Measurements from ENCODE around the gene TRABD2B.

Gene TRABD2B

GRCh38 chr1:47788761-47789160 is 208.4 kb downstream of the TRABD2B start:
- DNase-seq, result no peak

- no peak for DNase-seq
These were observed 209.6 kb downstream of the TRABD2B start for GRCh38 chr1:47787560-47787959.

- DNase-seq, result no peak
These were observed 210.9 kb downstream of the TRABD2B start for GRCh38 chr1:47786316-47786715.

- no peak for DNase-seq
These were observed 211.5 kb downstream of the TRABD2B start for GRCh38 chr1:47785561-47786271.

GRCh38 chr1:47785118-47785517 is 212.1 kb downstream of the TRABD2B start:
- no peak for DNase-seq

- no peak for DNase-seq
These were observed 212.7 kb downstream of the TRABD2B start for GRCh38 chr1:47784497-47784822.

- no peak for DNase-seq
These were observed 213.3 kb downstream of the TRABD2B start for GRCh38 chr1:47783638-47784496.

GRCh38 chr1:47782414-47783166 is 214.6 kb downstream of the TRABD2B start:
- no peak for DNase-seq

GRCh38 chr1:47781171-47781959 is 215.8 kb downstream of the TRABD2B start:
- no peak for DNase-seq

- no peak for DNase-seq
These were observed 216.7 kb downstream of the TRABD2B start for GRCh38 chr1:47780469-47780995.

- DNase-seq, result no peak
These were observed 217.6 kb downstream of the TRABD2B start for GRCh38 chr1:47779613-47780012.

GRCh38 chr1:47778280-47778679 is 218.9 kb downstream of the TRABD2B start:
- DNase-seq, result no peak

- DNase-seq, result no peak
These were observed 219.9 kb downstream of the TRABD2B start for GRCh38 chr1:47777322-47777721.

- no peak for DNase-seq
These were observed 220.5 kb downstream of the TRABD2B start for GRCh38 chr1:47776667-47777131.

- DNase-seq, result no peak
These were observed 222.0 kb downstream of the TRABD2B start for GRCh38 chr1:47774986-47775834.

GRCh38 chr1:47772960-47773682 is 224.1 kb downstream of the TRABD2B start:
- no peak for DNase-seq

- DNase-seq, result no peak
These were observed 224.9 kb downstream of the TRABD2B start for GRCh38 chr1:47772281-47772680.

GRCh38 chr1:47771751-47772150 is 225.4 kb downstream of the TRABD2B start:
- DNase-seq, result no peak

- no peak for DNase-seq
These were observed 227.2 kb downstream of the TRABD2B start for GRCh38 chr1:47769983-47770382.

- no peak for DNase-seq
These were observed 227.9 kb downstream of the TRABD2B start for GRCh38 chr1:47769295-47769694.

GRCh38 chr1:47767741-47768100 is 229.5 kb downstream of the TRABD2B start:
- no peak for DNase-seq

Measured in midbrain (tissue), 1 donor.